Hepatocyte (in vitro differentiated cells): ENCODE measurements around the gene ARHGAP31. TPM values are rescaled to one million over a fixed set of nuclear protein-coding genes. Genes with fewer than 3 reads are reported as not detected.
"Not testable (repeated sequence)": the region's sequence is repeated elsewhere in the genome, so short reads cannot be mapped to it uniquely, and the experiment has no call there.

Source experiments
- DNase-seq: peaks from one replicate; pipeline ENCODE4 v3.0.0-alpha.2; 2016; ENCODE audit warnings: low spot score
- H2AFZ ChIP-seq: fragments of 200-600 bp; sonication (generic); 2 replicates; pipeline ENCODE4 v1.6.0; 2016; ENCODE audit warnings: antibody characterized with exemption, mild to moderate bottlenecking
- H3K27ac ChIP-seq: fragments of 200-600 bp; sonication (generic); 2 replicates; pipeline ENCODE4 v1.5.1; 2016; ENCODE audit warnings: mild to moderate bottlenecking
- H3K27me3 ChIP-seq: fragments of 200-600 bp; sonication (generic); 2 replicates; pipeline ENCODE4 v1.6.1; 2016
- H3K36me3 ChIP-seq: fragments of 200-600 bp; sonication (generic); replicated peaks from 2 replicates; pipeline ENCODE4 v1.5.1; 2016; ENCODE audit warnings: low read depth; ENCODE audit not compliant: insufficient read depth
- H3K4me1 ChIP-seq: fragments of 200-600 bp; sonication (generic); 2 replicates; pipeline ENCODE4 v1.5.1; 2016; ENCODE audit warnings: mild to moderate bottlenecking, moderate library complexity; ENCODE audit not compliant: insufficient read depth
- H3K4me2 ChIP-seq: fragments of 200-600 bp; sonication (generic); 2 replicates; pipeline ENCODE4 v1.6.0; 2016
- H3K4me3 ChIP-seq: fragments of 200-600 bp; sonication (generic); 2 replicates; pipeline ENCODE4 v1.5.1; 2016; ENCODE audit warnings: mild to moderate bottlenecking
- H3K79me2 ChIP-seq: fragments of 200-600 bp; sonication (generic); 2 replicates; pipeline ENCODE4 v1.6.0; 2017; ENCODE audit warnings: mild to moderate bottlenecking
- H3K9me2 ChIP-seq: fragments of 200-600 bp; sonication (generic); replicated peaks from 2 replicates; pipeline ENCODE4 v1.6.0; 2017; ENCODE audit warnings: mild to moderate bottlenecking; ENCODE audit not compliant: insufficient read depth
- H3K9me3 ChIP-seq: fragments of 200-600 bp; sonication (generic); 2 replicates; pipeline ENCODE4 v1.5.1; 2016; ENCODE audit warnings: low read depth, mild to moderate bottlenecking
- H4K20me1 ChIP-seq: fragments of 200-600 bp; sonication (generic); 2 replicates; pipeline ENCODE4 v1.6.0; 2016; ENCODE audit warnings: mild to moderate bottlenecking; ENCODE audit not compliant: insufficient read depth, poor library complexity, severe bottlenecking
- EZH2 ChIP-seq: fragments of 200-600 bp; sonication (generic); IDR thresholded peaks from 2 replicates; pipeline ENCODE4 v1.6.1; 2016; ENCODE audit warnings: antibody characterized with exemption, mild to moderate bottlenecking, borderline replicate concordance
- EZH2phosphoT487 ChIP-seq: fragments of 200-600 bp; sonication (generic); IDR thresholded peaks from one replicate; pipeline ENCODE4 v1.6.1; 2018; ENCODE audit warnings: antibody characterized with exemption, mild to moderate bottlenecking, low read depth, moderate library complexity; ENCODE audit not compliant: unreplicated experiment, severe bottlenecking
- WGBS: methylation state at CpG from one replicate; pipeline ENCODE4 v1.1.6; 2016; ENCODE audit warnings: low lambda C conversion rate; ENCODE audit errors: missing lambda C conversion rate; 5-methylcytosine and 5-hydroxymethylcytosine counted together
- polyA plus RNA-seq: library from polyadenylated mRNA; unstranded; fragments of >200 nt; fragmentation: Nextera tagmentation; extraction: Ambion mirVana; gene quantifications from 2 replicates; pipeline ENCODE4 v1.2.1, GENCODE V29; 2016
- total RNA-seq: library from RNA; depleted of rRNA; stranded (reverse); fragments of >200 nt; gene quantifications from 2 replicates; pipeline ENCODE4 v1.2.3, GENCODE V29; 2014
- TF ChIP-seq, protein P1 (sequence below): fragments of 200-600 bp; sonication (generic); IDR thresholded peaks from 2 replicates; pipeline ENCODE4 v1.5.1; 2016; ENCODE audit warnings: antibody characterized with exemption, mild to moderate bottlenecking; ENCODE audit not compliant: poor library complexity

Gene ARHGAP31
- total and polyA plus RNA-seq, 2 experiments from 2014 or later, result 2.9 to 7.3 TPM

DNA sequence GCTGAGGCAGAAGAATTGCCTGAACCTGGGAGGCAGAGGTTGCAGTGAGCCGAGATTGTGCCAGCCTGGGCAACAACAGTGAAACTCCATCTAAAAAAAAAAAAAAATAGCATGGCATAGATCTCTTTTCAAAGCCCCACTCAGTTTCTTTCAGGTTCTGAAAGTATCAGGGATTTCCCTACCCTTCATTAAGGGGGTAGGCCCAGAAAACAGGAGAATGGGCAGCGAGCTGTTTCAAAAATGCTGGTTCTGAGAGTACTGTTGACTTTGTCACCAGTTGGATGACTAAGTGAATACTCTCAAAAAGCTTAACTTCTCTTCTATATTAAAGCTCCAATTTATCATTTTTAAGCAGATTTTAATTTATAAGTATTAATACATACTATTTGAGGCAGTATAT, 72.8 kb downstream of the ARHGAP31 start:
- no peaks in the 10 kb centered on the region for H3K36me3 ChIP-seq
- 93% methylated on average over 2 of the region's 2 CpGs for WGBS

DNA sequence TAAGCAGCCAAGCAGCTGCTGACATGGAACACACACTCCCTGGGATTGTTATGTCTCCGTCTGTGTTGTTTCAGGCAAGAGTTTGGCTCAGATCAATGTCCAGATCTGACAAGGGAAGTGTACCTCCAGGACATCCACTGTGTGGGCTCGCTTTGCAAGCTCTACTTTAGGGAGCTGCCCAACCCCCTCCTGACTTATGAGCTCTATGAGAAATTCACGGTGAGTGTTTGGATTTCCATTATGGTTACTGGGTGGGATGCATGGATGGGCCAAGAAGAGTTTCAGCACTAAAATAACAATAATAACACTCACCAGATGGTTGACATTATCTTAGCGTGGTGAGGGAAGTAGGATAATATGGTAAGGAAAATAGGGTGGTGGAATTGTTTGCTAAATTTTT, 74.1 kb downstream of the ARHGAP31 start:
- H3K4me1 ChIP-seq, result no peaks in the 10 kb centered on the region
- no peaks in the 10 kb centered on the region for H3K9me3 ChIP-seq
- DNase-seq, result no peak
- 54% methylated on average over 4 of the region's 4 CpGs for WGBS
- no peaks in the 10 kb centered on the region for H3K27me3 ChIP-seq
- H2AFZ ChIP-seq, result no peak overlapping the region
- no peak overlapping the region for H3K27ac ChIP-seq
- H3K36me3 ChIP-seq, result no peaks in the 10 kb centered on the region
- no peaks in the 10 kb centered on the region for H3K79me2 ChIP-seq
- H3K4me3 ChIP-seq, result no peak overlapping the region
- H3K9me2 ChIP-seq, result no peaks in the 10 kb centered on the region
- TF ChIP-seq EZH2 (no peak), EZH2phosphoT487 (no peak)
- TF ChIP-seq, protein P1, sequence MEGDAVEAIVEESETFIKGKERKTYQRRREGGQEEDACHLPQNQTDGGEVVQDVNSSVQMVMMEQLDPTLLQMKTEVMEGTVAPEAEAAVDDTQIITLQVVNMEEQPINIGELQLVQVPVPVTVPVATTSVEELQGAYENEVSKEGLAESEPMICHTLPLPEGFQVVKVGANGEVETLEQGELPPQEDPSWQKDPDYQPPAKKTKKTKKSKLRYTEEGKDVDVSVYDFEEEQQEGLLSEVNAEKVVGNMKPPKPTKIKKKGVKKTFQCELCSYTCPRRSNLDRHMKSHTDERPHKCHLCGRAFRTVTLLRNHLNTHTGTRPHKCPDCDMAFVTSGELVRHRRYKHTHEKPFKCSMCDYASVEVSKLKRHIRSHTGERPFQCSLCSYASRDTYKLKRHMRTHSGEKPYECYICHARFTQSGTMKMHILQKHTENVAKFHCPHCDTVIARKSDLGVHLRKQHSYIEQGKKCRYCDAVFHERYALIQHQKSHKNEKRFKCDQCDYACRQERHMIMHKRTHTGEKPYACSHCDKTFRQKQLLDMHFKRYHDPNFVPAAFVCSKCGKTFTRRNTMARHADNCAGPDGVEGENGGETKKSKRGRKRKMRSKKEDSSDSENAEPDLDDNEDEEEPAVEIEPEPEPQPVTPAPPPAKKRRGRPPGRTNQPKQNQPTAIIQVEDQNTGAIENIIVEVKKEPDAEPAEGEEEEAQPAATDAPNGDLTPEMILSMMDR, result no peak
- H3K4me2 ChIP-seq, result no peak overlapping the region
- no peaks in the 10 kb centered on the region for H4K20me1 ChIP-seq

More for the DNA sequence above, 72.8 kb downstream of the ARHGAP31 start:
- H3K4me1 ChIP-seq, result no peaks in the 10 kb centered on the region
- no peak overlapping the region for H2AFZ ChIP-seq
- no peak overlapping the region for H3K4me3 ChIP-seq
- no peak overlapping the region for H3K4me2 ChIP-seq
- no peaks in the 10 kb centered on the region for H4K20me1 ChIP-seq
- H3K9me3 ChIP-seq, result no peaks in the 10 kb centered on the region
- no peaks in the 10 kb centered on the region for H3K79me2 ChIP-seq
- no peaks in the 10 kb centered on the region for H3K27me3 ChIP-seq
- no peaks in the 10 kb centered on the region for H3K9me2 ChIP-seq
- DNase-seq, result no peak
- H3K27ac ChIP-seq, result no peak overlapping the region
- TF ChIP-seq EZH2phosphoT487, result no peak
- TF ChIP-seq EZH2, result no peak

DNA sequence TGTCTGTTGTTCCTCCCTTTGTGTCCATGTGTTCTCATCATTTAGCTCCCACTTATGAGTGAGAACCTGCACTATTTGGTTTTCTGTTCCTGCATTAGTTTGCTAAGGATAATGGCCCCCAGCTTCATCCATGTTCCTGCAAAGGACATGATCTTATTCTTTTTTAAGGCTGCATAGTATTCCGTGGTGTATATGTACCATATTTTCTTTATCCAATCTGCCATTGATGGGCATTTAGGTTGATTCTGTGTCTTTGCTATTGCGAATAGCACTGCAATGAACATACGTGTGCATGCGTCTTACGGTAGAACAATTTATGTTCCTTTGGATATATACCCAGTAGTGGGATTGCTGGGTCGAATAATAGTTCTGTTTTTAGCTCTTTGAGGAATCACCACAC, 77.6 kb downstream of the ARHGAP31 start:
- H3K79me2 ChIP-seq, H3K4me2 ChIP-seq, H3K9me3 ChIP-seq, H3K4me3 ChIP-seq, H3K4me1 ChIP-seq, H3K27me3 ChIP-seq, DNase-seq, H3K27ac ChIP-seq, H3K9me2 ChIP-seq, H2AFZ ChIP-seq, H3K36me3 ChIP-seq, H4K20me1 ChIP-seq: not testable (repeated sequence)
- WGBS, result 97% methylated on average over 6 of the region's 6 CpGs

DNA sequence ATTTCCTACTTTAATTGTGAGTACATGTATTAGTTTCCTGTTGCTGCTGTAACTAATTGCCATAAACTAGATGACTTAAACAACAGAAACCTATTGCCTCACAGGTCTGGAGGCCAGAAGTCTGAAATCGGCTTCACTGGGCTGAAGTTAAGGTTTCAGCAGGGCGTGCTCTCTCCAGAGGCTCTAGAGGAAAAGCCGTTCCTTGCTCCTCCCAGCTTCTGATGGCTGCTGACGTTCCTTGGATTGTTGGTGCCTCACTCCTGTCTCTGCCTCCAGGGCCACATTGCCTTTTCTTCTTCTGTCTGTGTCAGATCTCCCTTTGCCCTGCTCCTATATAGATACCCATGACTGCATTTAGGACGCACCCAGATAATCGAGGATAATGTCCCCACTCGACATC, 80.9 kb downstream of the ARHGAP31 start:
- Histone ChIP-seq H3K4me1 (no peaks in the 10 kb centered on the region), H3K79me2 (no peaks in the 10 kb centered on the region), H3K4me3 (no peak overlapping the region), H2AFZ (no peak overlapping the region), H4K20me1 (no peaks in the 10 kb centered on the region), H3K36me3 (no peaks in the 10 kb centered on the region), H3K4me2 (no peak overlapping the region), H3K9me2 (no peaks in the 10 kb centered on the region), H3K27ac (no peak overlapping the region), H3K27me3 (no peaks in the 10 kb centered on the region), H3K9me3 (no peaks in the 10 kb centered on the region)
- no peak for DNase-seq
- TF ChIP-seq, protein P1, result no peak
- 93% methylated on average over 7 of the region's 7 CpGs for WGBS

DNA sequence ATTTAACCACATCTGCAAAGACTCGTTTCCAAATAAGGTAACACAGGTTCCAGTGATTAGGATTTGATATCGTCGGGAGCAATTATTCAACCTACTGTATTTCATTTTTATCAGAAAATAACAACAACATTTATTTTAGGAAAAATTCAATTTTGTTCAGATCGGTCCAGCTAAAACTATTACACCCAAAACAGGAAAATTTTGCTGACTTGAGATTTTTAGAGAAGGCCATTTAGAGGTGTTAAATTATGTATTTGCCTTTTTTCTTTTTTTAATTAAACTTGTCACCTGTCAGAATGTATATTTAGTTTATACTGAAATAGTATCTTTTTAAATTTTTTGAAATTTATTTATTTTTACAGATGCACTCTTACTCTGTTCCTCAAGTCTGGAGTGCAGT, 81.3 kb downstream of the ARHGAP31 start:
- Histone ChIP-seq H3K4me1 (no peaks in the 10 kb centered on the region), H3K27me3 (no peaks in the 10 kb centered on the region), H3K9me2 (no peaks in the 10 kb centered on the region), H3K9me3 (no peaks in the 10 kb centered on the region), H3K4me2 (no peak overlapping the region), H2AFZ (no peak overlapping the region), H3K79me2 (no peaks in the 10 kb centered on the region), H3K4me3 (no peak overlapping the region), H3K27ac (no peak overlapping the region), H3K36me3 (no peaks in the 10 kb centered on the region), H4K20me1 (no peaks in the 10 kb centered on the region)
- no peak for DNase-seq
- TF ChIP-seq, protein P1, result no peak
- no peak for TF ChIP-seq EZH2phosphoT487
- 99% methylated on average over 4 of the region's 4 CpGs for WGBS
